HG03135 (cell line): ENCODE measurements around the gene PCCA.

Experiments
- ATAC-seq: cut with Tn5 transposase; IDR thresholded peaks from one replicate; pipeline ENCODE4 v1.9.1; 2021; ENCODE audit warnings: mild to moderate bottlenecking, moderate library complexity; ENCODE audit not compliant: unreplicated experiment

The PCCA gene

GRCh38 chr13:100454876-100455275, 366.0 kb downstream of the PCCA start:
- ATAC-seq, result no peak

- no peak for ATAC-seq
Observed at GRCh38 chr13:100458673-100459072, 369.8 kb downstream of the PCCA start.

GRCh38 chr13:100459747-100460146, 370.9 kb downstream of the PCCA start:
- ATAC-seq, result no peak

GRCh38 chr13:100460266-100460665, 371.4 kb downstream of the PCCA start:
- no peak for ATAC-seq

- ATAC-seq, result no peak
Observed at GRCh38 chr13:100460791-100461190, 371.9 kb downstream of the PCCA start.

- no peak for ATAC-seq
Observed at GRCh38 chr13:100461309-100462030, 372.6 kb downstream of the PCCA start.

GRCh38 chr13:100464006-100464405, 375.1 kb downstream of the PCCA start:
- no peak for ATAC-seq

GRCh38 chr13:100465558-100465957, 376.7 kb downstream of the PCCA start:
- no peak for ATAC-seq

GRCh38 chr13:100470866-100471505, 382.1 kb downstream of the PCCA start:
- ATAC-seq, result no peak

- ATAC-seq, result no peak
Observed at GRCh38 chr13:100473087-100473486, 384.2 kb downstream of the PCCA start.

GRCh38 chr13:100473501-100474044, 384.7 kb downstream of the PCCA start:
- ATAC-seq, result no peak

- ATAC-seq, result no peak
Observed at GRCh38 chr13:100476963-100477362, 388.1 kb downstream of the PCCA start.

- ATAC-seq, result no peak
Observed at GRCh38 chr13:100478107-100478809, 389.4 kb downstream of the PCCA start.

- ATAC-seq, result no peak
Observed at GRCh38 chr13:100480676-100481075, 391.8 kb downstream of the PCCA start.

GRCh38 chr13:100483139-100483538, 394.2 kb downstream of the PCCA start:
- ATAC-seq, result no peak

GRCh38 chr13:100483841-100484381, 395.0 kb downstream of the PCCA start:
- no peak for ATAC-seq

GRCh38 chr13:100484702-100485101, 395.8 kb downstream of the PCCA start:
- ATAC-seq, result no peak

GRCh38 chr13:100485265-100485664, 396.4 kb downstream of the PCCA start:
- ATAC-seq, result no peak

- ATAC-seq, result no peak
Observed at GRCh38 chr13:100490692-100491091, 401.8 kb downstream of the PCCA start.

- no peak for ATAC-seq
Observed at GRCh38 chr13:100491164-100491842, 402.4 kb downstream of the PCCA start.

- no peak for ATAC-seq
Observed at GRCh38 chr13:100493418-100493817, 404.5 kb downstream of the PCCA start.
